GM20431 (cell line): ENCODE measurements around the gene SLC12A7.
"Not testable (repeated sequence)": the region's sequence is repeated elsewhere in the genome, so short reads cannot be mapped to it uniquely, and the experiment has no call there.

Experiments
- in situ Hi-C: fragments of 300-500 bp; cut with MseI, MboI; formaldehyde crosslinking; loops from one replicate; pipeline ENCODE4 v1.15.0; 2020; ENCODE audit warnings: low sequenced_read_pairs; ENCODE audit not compliant: unreplicated experiment

SLC12A7 gene

GRCh38 chr5:1068895-1069719 is 42.8 kb downstream of the SLC12A7 start:
- in situ Hi-C loops, result no loop called here

- in situ Hi-C loops, result no loop called here
Observed at GRCh38 chr5:1068204-1068894, 43.5 kb downstream of the SLC12A7 start.

GRCh38 chr5:1067141-1068121 is 44.4 kb downstream of the SLC12A7 start:
- in situ Hi-C loops, result no loop called here

- in situ Hi-C loops, result no loop called here
Observed at GRCh38 chr5:1066676-1067075, 45.2 kb downstream of the SLC12A7 start.

GRCh38 chr5:1065891-1066650 is 45.8 kb downstream of the SLC12A7 start:
- in situ Hi-C loops, result no loop called here

GRCh38 chr5:1065143-1065750 is 46.6 kb downstream of the SLC12A7 start:
- in situ Hi-C loops, result no loop called here

- in situ Hi-C loops, result no loop called here
Observed at GRCh38 chr5:1064383-1065142, 47.3 kb downstream of the SLC12A7 start.

- in situ Hi-C loops, result no loop called here
Observed at GRCh38 chr5:1063661-1064382, 48.0 kb downstream of the SLC12A7 start.

- in situ Hi-C loops, result no loop called here
Observed at GRCh38 chr5:1062761-1063568, 48.9 kb downstream of the SLC12A7 start.

- in situ Hi-C loops, result no loop called here
Observed at GRCh38 chr5:1061916-1062315, 49.9 kb downstream of the SLC12A7 start.

- in situ Hi-C loops, result not testable (repeated sequence)
Observed at GRCh38 chr5:1061292-1061691, 50.6 kb downstream of the SLC12A7 start.

GRCh38 chr5:1060535-1060981 is 51.3 kb downstream of the SLC12A7 start:
- in situ Hi-C loops, result no loop called here

GRCh38 chr5:1059884-1060263 is 52.0 kb downstream of the SLC12A7 start:
- in situ Hi-C loops, result no loop called here

- in situ Hi-C loops, result no loop called here
Observed at GRCh38 chr5:1058988-1059883, 52.6 kb downstream of the SLC12A7 start.

- in situ Hi-C loops, result no loop called here
Observed at GRCh38 chr5:1058083-1058945, 53.5 kb downstream of the SLC12A7 start.
